B cell (primary cell): Measurements from ENCODE around the gene SOX6. TPM values are rescaled to one million over a fixed set of nuclear protein-coding genes. Genes with fewer than 3 reads are reported as not detected.

Experiments used
- ATAC-seq: fragments of 200-7000 bp; cut with Tn5 transposase; one replicate; pipeline ENCODE4 v1.10.0; 2021; ENCODE audit warnings: low read depth, mild to moderate bottlenecking, moderate number of reproducible peaks, moderate library complexity
- CTCF ChIA-PET: fragments of 350-600 bp; sonication (Branson Sonifier 250); formaldehyde crosslinking; loops from one replicate; lab custom pipeline; 2021; ENCODE audit warnings: antibody characterized with exemption, inconsistent platforms; lab: Charles Lee
- POLR2A ChIA-PET: fragments of 350-600 bp; sonication (Branson Sonifier 250); formaldehyde crosslinking; loops from one replicate; lab custom pipeline; 2021; ENCODE audit warnings: antibody characterized with exemption; lab: Charles Lee
- DNase-seq: peaks from one replicate; pipeline ENCODE4 v3.0.0; 2013
- H2AFZ ChIP-seq: 2 replicates; pipeline ENCODE4 v1.6.1; 2012; ENCODE audit warnings: mild to moderate bottlenecking, low read depth, low read length; ENCODE audit not compliant: insufficient read depth, poor library complexity, severe bottlenecking
- H3K27ac ChIP-seq, 2 donors: 1 replicate in 1 of 2; 2 replicates in 1 of 2; pipeline ENCODE4 v1.5.1; 2012 to 2013; ENCODE audit warnings: low read length in 2 of 2, mild to moderate bottlenecking in 2 of 2, moderate library complexity in 1 of 2
- H3K27me3 ChIP-seq, 4 experiments: fragments of 200-600 bp in 1 of 4; sonication (generic) in 1 of 4; replicated peaks in 1 of 4; 1 replicate in 2 of 4; 2 replicates in 2 of 4; pipeline versions ENCODE4 v1.6.1 to v1.7.0; 2013 to 2016; ENCODE audit warnings: low read length in 3 of 4, mild to moderate bottlenecking in 2 of 4, mixed read lengths in 1 of 4, moderate library complexity in 1 of 4; ENCODE audit not compliant: insufficient read depth in 4 of 4, control insufficient read depth in 3 of 4; ENCODE audit errors: control extremely low read depth in 1 of 4
- H3K36me3 ChIP-seq, 2 experiments: replicated peaks in 1 of 2; 1 replicate in 1 of 2; 2 replicates in 1 of 2; pipeline versions ENCODE4 v1.6.1 to v1.7.1; 2013; ENCODE audit warnings: low read length in 1 of 2; ENCODE audit not compliant: insufficient read depth in 2 of 2, control insufficient read depth in 1 of 2; ENCODE audit errors: control extremely low read depth in 1 of 2, extremely low read depth in 1 of 2
- H3K4me1 ChIP-seq, 2 donors: fragments of 200-600 bp in 1 of 2; sonication (generic) in 1 of 2; 1 replicate in 1 of 2; 2 replicates in 1 of 2; pipeline versions ENCODE4 v1.5.1 to v1.6.1; 2013 to 2017; ENCODE audit warnings: low read length in 2 of 2; ENCODE audit not compliant: control insufficient read depth in 2 of 2, insufficient read depth in 2 of 2
- H3K4me2 ChIP-seq: replicated peaks from 2 replicates; pipeline ENCODE3; 2012; ENCODE audit warnings: mild to moderate bottlenecking, low read depth, low read length; ENCODE audit not compliant: poor library complexity, severe bottlenecking
- H3K4me3 ChIP-seq, 5 experiments: fragments of 200-600 bp in 1 of 5; sonication (generic) in 1 of 5; 1 replicate in 3 of 5; 2 replicates in 2 of 5; pipeline versions ENCODE4 v1.5.1 to v1.7.0; 2011 to 2016; ENCODE audit warnings: low read length in 4 of 5, mild to moderate bottlenecking in 4 of 5, low read depth in 2 of 5, control low read depth in 1 of 5, moderate library complexity in 1 of 5; ENCODE audit not compliant: insufficient read depth in 1 of 5; ENCODE audit errors: control extremely low read depth in 1 of 5, extremely low read depth in 1 of 5
- H3K79me2 ChIP-seq: fragments of 200-600 bp; sonication (generic); one replicate; pipeline ENCODE4 v1.6.0; 2016; ENCODE audit warnings: low read length; ENCODE audit not compliant: control insufficient read depth, insufficient read depth
- H3K9ac ChIP-seq: fragments of 200-600 bp; sonication (generic); 2 replicates; pipeline ENCODE4 v1.6.1; 2017; ENCODE audit warnings: mild to moderate bottlenecking, low read length, moderate library complexity
- H3K9me3 ChIP-seq, 3 donors: one replicate each; pipeline versions ENCODE4 v1.6.1 to v1.7.1; 2013; ENCODE audit warnings: low read length in 2 of 3; ENCODE audit not compliant: control insufficient read depth in 2 of 3, insufficient read depth in 1 of 3; ENCODE audit errors: control extremely low read depth in 1 of 3
- H4K20me1 ChIP-seq: 2 replicates; pipeline ENCODE4 v1.6.0; 2012; ENCODE audit warnings: mild to moderate bottlenecking, low read length; ENCODE audit not compliant: insufficient read depth, control insufficient read depth, poor library complexity, severe bottlenecking
- H3K27ac Mint-ChIP-seq: one replicate; pipeline ENCODE4 v1.8.0; 2021; ENCODE audit warnings: mixed read lengths
- H3K27me3 Mint-ChIP-seq: one replicate; pipeline ENCODE4 v1.8.0; 2021; ENCODE audit warnings: mixed read lengths
- H3K4me1 Mint-ChIP-seq: one replicate; pipeline ENCODE4 v1.8.0; 2021; ENCODE audit warnings: mixed read lengths
- H3K4me3 Mint-ChIP-seq: one replicate; pipeline ENCODE4 v1.8.0; 2021; ENCODE audit warnings: mixed read lengths
- H3K9me3 Mint-ChIP-seq: one replicate; pipeline ENCODE4 v1.8.0; 2022; ENCODE audit warnings: mixed read lengths; ENCODE audit not compliant: insufficient read depth
- CTCF ChIP-seq: fragments of 200-600 bp; IDR thresholded peaks from one replicate; pipeline ENCODE4 v1.8.0; 2022; ENCODE audit warnings: antibody characterized with exemption, mild to moderate bottlenecking
- EZH2 ChIP-seq: IDR thresholded peaks from 2 replicates; pipeline ENCODE4 v1.6.1; 2012; ENCODE audit warnings: borderline replicate concordance, low read depth, mild to moderate bottlenecking, moderate library complexity, low read length; ENCODE audit not compliant: insufficient read depth, poor library complexity, severe bottlenecking
- WGBS: methylation state at CpG from one replicate; pipeline ENCODE4 v1.1.5; 2013; ENCODE audit warnings: missing lambda C conversion rate; ENCODE audit not compliant: insufficient coverage; 5-methylcytosine and 5-hydroxymethylcytosine counted together
- intact Hi-C: fragments of 100-400 bp; cut with micrococcal nuclease; formaldehyde crosslinking; loops from one replicate; pipeline ENCODE4 v1.10.0; 2022
- polyA plus RNA-seq: library from polyadenylated mRNA; depleted of rRNA; stranded (reverse); fragments of >200 nt; gene quantifications from 2 replicates; pipeline ENCODE4 v1.2.3, GENCODE V29; 2012
- total RNA-seq, 2 donors: library from RNA; stranded (reverse); fragments of 120-200 nt in 1 of 2; gene quantifications; 1 replicate in 1 of 2; 2 replicates in 1 of 2; pipeline versions ENCODE4 v1.2.3 to v1.2.4, GENCODE V29; 2013 to 2022

The SOX6 gene
- total and polyA plus RNA-seq, 2 donors (not counting 1 experiment from before 2014, with no cell fraction given): not detected

GRCh38 chr11:15981292-15981691, 375.1 kb downstream of the SOX6 start:
- DNase-seq (no peak), ATAC-seq (no peak)
- H3K27ac Mint-ChIP-seq: no peak overlapping the region
- H4K20me1 ChIP-seq: no peaks in the 10 kb centered on the region
- no peaks in the 10 kb centered on the region for H3K79me2 ChIP-seq
- CTCF ChIA-PET: no interaction called here
- no CpG with 5 or more reads among the region's 1 CpG for WGBS
- no peaks in the 10 kb centered on the region for H3K9me3 ChIP-seq
- no peaks in the 10 kb centered on the region for H3K9me3 Mint-ChIP-seq
- no peak overlapping the region for H3K27ac ChIP-seq
- TF ChIP-seq EZH2 (no peak), CTCF (no peak)
- H3K4me1 Mint-ChIP-seq: no peaks in the 10 kb centered on the region
- H3K4me1 ChIP-seq: no peaks in the 10 kb centered on the region
- H3K4me2 ChIP-seq: no peak overlapping the region
- no peaks in the 10 kb centered on the region for H3K27me3 Mint-ChIP-seq
- no peak overlapping the region for H3K4me3 Mint-ChIP-seq
- no peak overlapping the region for H3K9ac ChIP-seq
- no peaks in the 10 kb centered on the region for H3K27me3 ChIP-seq
- intact Hi-C loops: no loop called here
- POLR2A ChIA-PET: no interaction called here
- no peak overlapping the region for H2AFZ ChIP-seq
- H3K36me3 ChIP-seq: no peaks in the 10 kb centered on the region
- no peak overlapping the region for H3K4me3 ChIP-seq

GRCh38 chr11:15977116-15977515, 379.2 kb downstream of the SOX6 start:
- Histone ChIP-seq H3K27ac (no peak overlapping the region), H4K20me1 (no peaks in the 10 kb centered on the region), H3K36me3 (no peaks in the 10 kb centered on the region), H3K79me2 (no peaks in the 10 kb centered on the region), H3K4me2 (no peak overlapping the region), H3K4me1 (no peaks in the 10 kb centered on the region), H2AFZ (no peak overlapping the region), H3K27me3 (no peaks in the 10 kb centered on the region), H3K9me3 (no peaks in the 10 kb centered on the region), H3K4me3 (no peak overlapping the region), H3K9ac (no peak overlapping the region)
- POLR2A ChIA-PET: no interaction called here
- WGBS: 96% methylated on average over 4 of the region's 4 CpGs
- ATAC-seq (no peak), DNase-seq (no peak)
- TF ChIP-seq CTCF (no peak), EZH2 (no peak)
- intact Hi-C loops: no loop called here
- no peak overlapping the region for H3K27ac Mint-ChIP-seq
- H3K27me3 Mint-ChIP-seq: no peaks in the 10 kb centered on the region
- H3K4me3 Mint-ChIP-seq: no peak overlapping the region
- CTCF ChIA-PET: no interaction called here
- no peaks in the 10 kb centered on the region for H3K4me1 Mint-ChIP-seq
- H3K9me3 Mint-ChIP-seq: no peaks in the 10 kb centered on the region
